IMR-90 (cell line): ENCODE data around the gene P4HA2. TPM values are rescaled to one million over a fixed set of nuclear protein-coding genes. Genes with fewer than 3 reads are reported as not detected.

Experiments used
- ATAC-seq: fragments of 200-7000 bp; cut with Tn5 transposase; 2 replicates; pipeline ENCODE4 v1.9.1; 2020; ENCODE audit warnings: low read depth, mild to moderate bottlenecking, moderate library complexity
- BruUV-seq: library from RNA; stranded (reverse); fragments of 400-500 nt; replicated peaks from 2 replicates; lab custom pipeline; 2021; lab: Mats Ljungman, UMichigan
- CTCF ChIA-PET: fragments of 300-600 bp; formaldehyde crosslinking; extraction: SDS; loops from one replicate; lab custom pipeline; 2021; ENCODE audit warnings: antibody characterized with exemption; lab: Yijun Ruan, JAX
- POLR2A ChIA-PET: fragments of 300-600 bp; sonication (Branson Sonifier 250); formaldehyde crosslinking; loops from one replicate; lab custom pipeline; 2022; ENCODE audit warnings: antibody characterized with exemption; ENCODE audit not compliant: unreplicated experiment; lab: Charles Lee
- DNase-seq: peaks from one replicate; pipeline ENCODE4 v3.0.0; 2013
- H2AFZ ChIP-seq: replicated peaks from 2 replicates; pipeline ENCODE3; 2013; ENCODE audit warnings: low read length, mild to moderate bottlenecking; ENCODE audit not compliant: poor library complexity
- H2AK5ac ChIP-seq: 2 replicates; pipeline ENCODE4 v1.6.1; 2013; ENCODE audit warnings: low read depth, low read length, inconsistent platforms
- H2AK9ac ChIP-seq: replicated peaks from 2 replicates; pipeline ENCODE3; 2013; ENCODE audit warnings: mild to moderate bottlenecking, low read depth, low read length, moderate library complexity; ENCODE audit not compliant: poor library complexity
- H2BK120ac ChIP-seq: 2 replicates; pipeline ENCODE4 v1.6.1; 2013; ENCODE audit warnings: low read depth, low read length, inconsistent platforms
- H2BK15ac ChIP-seq: 3 replicates; pipeline ENCODE4 v1.6.1; 2013; ENCODE audit warnings: low read depth, low read length, inconsistent platforms
- H2BK20ac ChIP-seq: 2 replicates; pipeline ENCODE4 v1.6.1; 2013; ENCODE audit warnings: low read depth, mild to moderate bottlenecking, inconsistent platforms, low read length, moderate library complexity
- H2BK5ac ChIP-seq: 2 replicates; pipeline ENCODE4 v1.6.1; 2013; ENCODE audit warnings: mild to moderate bottlenecking, low read depth, low read length, inconsistent platforms; ENCODE audit not compliant: poor library complexity, severe bottlenecking
- H3K14ac ChIP-seq: replicated peaks from 2 replicates; pipeline ENCODE4 v1.6.1; 2013; ENCODE audit warnings: low read depth, low read length, inconsistent platforms
- H3K18ac ChIP-seq: 2 replicates; pipeline ENCODE4 v1.6.1; 2013; ENCODE audit warnings: low read depth, low read length, control low read depth
- H3K23ac ChIP-seq: 2 replicates; pipeline ENCODE4 v1.6.1; 2013; ENCODE audit warnings: low read depth, low read length, inconsistent platforms
- H3K27ac ChIP-seq: 2 replicates; pipeline ENCODE4 v1.5.1; 2013; ENCODE audit warnings: mild to moderate bottlenecking, control low read depth, low read length; ENCODE audit not compliant: insufficient read depth
- H3K27me3 ChIP-seq: 2 replicates; pipeline ENCODE4 v1.6.1; 2013; ENCODE audit warnings: low read length; ENCODE audit not compliant: control insufficient read depth, insufficient read depth
- H3K36me3 ChIP-seq: 2 replicates; pipeline ENCODE4 v1.6.1; 2013; ENCODE audit warnings: low read length, mixed read lengths; ENCODE audit not compliant: control insufficient read depth, insufficient read depth
- H3K4ac ChIP-seq: 2 replicates; pipeline ENCODE4 v1.6.1; 2013; ENCODE audit warnings: low read depth, low read length, inconsistent platforms
- H3K4me1 ChIP-seq: 2 replicates; pipeline ENCODE4 v1.6.1; 2013; ENCODE audit warnings: low read length, mixed read lengths; ENCODE audit not compliant: control insufficient read depth, insufficient read depth
- H3K4me2 ChIP-seq: 2 replicates; pipeline ENCODE4 v1.6.1; 2013; ENCODE audit warnings: low read depth, mild to moderate bottlenecking, control low read depth, low read length, moderate library complexity
- H3K4me3 ChIP-seq: 2 replicates; pipeline ENCODE4 v1.5.1; 2013; ENCODE audit warnings: low read depth, mild to moderate bottlenecking, control low read depth, low read length, moderate library complexity; ENCODE audit not compliant: insufficient read depth
- H3K56ac ChIP-seq: 2 replicates; pipeline ENCODE4 v1.6.1; 2013; ENCODE audit warnings: low read length, inconsistent platforms; ENCODE audit not compliant: insufficient read depth; ENCODE audit errors: extremely low read depth
- H3K79me1 ChIP-seq, 2 experiments: 2 replicates each; pipeline ENCODE4 v1.6.1; 2013; ENCODE audit warnings: low read length in 2 of 2, inconsistent platforms in 1 of 2, low read depth in 1 of 2
- H3K9ac ChIP-seq: 2 replicates; pipeline ENCODE4 v1.6.1; 2013; ENCODE audit warnings: low read depth, low read length, control low read depth
- H3K9me1 ChIP-seq: 2 replicates; pipeline ENCODE4 v1.6.1; 2013; ENCODE audit warnings: low read length, inconsistent platforms; ENCODE audit not compliant: insufficient read depth
- H3K9me3 ChIP-seq: 2 replicates; pipeline ENCODE4 v1.6.1; 2013; ENCODE audit warnings: low read length; ENCODE audit not compliant: control insufficient read depth, insufficient read depth
- H4K20me1 ChIP-seq: 2 replicates; pipeline ENCODE4 v1.6.1; 2013; ENCODE audit warnings: low read length, inconsistent platforms; ENCODE audit not compliant: insufficient read depth
- H4K5ac ChIP-seq: 2 replicates; pipeline ENCODE4 v1.6.1; 2013; ENCODE audit warnings: mild to moderate bottlenecking, low read depth, low read length, control low read depth
- H4K8ac ChIP-seq, 2 experiments: 2 replicates each; pipeline ENCODE4 v1.6.1; 2013; ENCODE audit warnings: low read depth in 2 of 2, low read length in 2 of 2, control low read depth in 1 of 2, inconsistent platforms in 1 of 2
- H4K91ac ChIP-seq: 2 replicates; pipeline ENCODE4 v1.6.1; 2013; ENCODE audit warnings: low read depth, low read length, inconsistent platforms; ENCODE audit not compliant: insufficient read depth
- BHLHE40 ChIP-seq: fragments of 150-350 bp; IDR thresholded peaks from 2 replicates; pipeline ENCODE4 v1.6.1; 2016; ENCODE audit warnings: mild to moderate bottlenecking, low read depth, low read length
- CEBPB ChIP-seq: IDR thresholded peaks from 2 replicates; pipeline ENCODE4 v1.6.1; 2012; ENCODE audit warnings: low read depth, low read length, improper control_type of control experiment
- CHD1 ChIP-seq: IDR thresholded peaks from 2 replicates; pipeline ENCODE4 v1.6.1; 2012; ENCODE audit warnings: low read depth, low read length, improper control_type of control experiment
- CTCF ChIP-seq: conservative IDR thresholded peaks from 2 replicates; pipeline ENCODE4 v1.5.1; 2012; ENCODE audit warnings: mild to moderate bottlenecking, low read depth, low read length, improper control_type of control experiment
- ELK1 ChIP-seq: fragments of 150-350 bp; IDR thresholded peaks from 2 replicates; pipeline ENCODE4 v1.6.1; 2016; ENCODE audit warnings: low read depth, mild to moderate bottlenecking, low read length, moderate library complexity, borderline replicate concordance
- FOS ChIP-seq: fragments of 150-350 bp; IDR thresholded peaks from 2 replicates; pipeline ENCODE4 v1.6.1; 2016; ENCODE audit warnings: low read depth, low read length
- MAFK ChIP-seq: IDR thresholded peaks from 2 replicates; pipeline ENCODE4 v1.6.1; 2012; ENCODE audit warnings: low read depth, low read length, improper control_type of control experiment
- MAZ ChIP-seq: IDR thresholded peaks from 2 replicates; pipeline ENCODE4 v1.6.1; 2012; ENCODE audit warnings: low read depth, mild to moderate bottlenecking, low read length, improper control_type of control experiment, moderate library complexity, borderline replicate concordance
- MXI1 ChIP-seq: IDR thresholded peaks from 2 replicates; pipeline ENCODE4 v1.6.1; 2012; ENCODE audit warnings: low read depth, mild to moderate bottlenecking, low read length, moderate library complexity, borderline replicate concordance
- NFE2L2 ChIP-seq: fragments of 150-350 bp; IDR thresholded peaks from 2 replicates; pipeline ENCODE4 v1.6.1; 2016; ENCODE audit warnings: low read depth, mild to moderate bottlenecking, low read length
- POLR2A ChIP-seq: IDR thresholded peaks from 2 replicates; pipeline ENCODE4 v1.6.1; 2012; ENCODE audit warnings: mild to moderate bottlenecking, low read depth, low read length
- RAD21 ChIP-seq: IDR thresholded peaks from 2 replicates; pipeline ENCODE4 v1.6.1; 2012; ENCODE audit warnings: low read length, improper control_type of control experiment
- RCOR1 ChIP-seq: IDR thresholded peaks from 2 replicates; pipeline ENCODE4 v1.6.1; 2012; ENCODE audit warnings: mild to moderate bottlenecking, low read length, improper control_type of control experiment; ENCODE audit not compliant: insufficient replicate concordance
- RFX5 ChIP-seq: IDR thresholded peaks from 2 replicates; pipeline ENCODE4 v1.8.0; 2012; ENCODE audit warnings: low read depth, mild to moderate bottlenecking, low read length, moderate library complexity
- SMC3 ChIP-seq: fragments of 150-350 bp; IDR thresholded peaks from 2 replicates; pipeline ENCODE4 v1.6.1; 2016; ENCODE audit warnings: low read depth, mild to moderate bottlenecking, antibody characterized with exemption, low read length, moderate library complexity
- USF2 ChIP-seq: fragments of 150-350 bp; IDR thresholded peaks from 2 replicates; pipeline ENCODE4 v1.6.1; 2017; ENCODE audit warnings: mild to moderate bottlenecking, antibody characterized with exemption, low read length, low read depth
- WGBS, 2 experiments: methylation state at CpG; one replicate each; pipeline versions ENCODE4 v1.1.5 to v1.1.7; 2013; ENCODE audit warnings: missing lambda C conversion rate in 2 of 2; ENCODE audit not compliant: insufficient read length in 1 of 2; ENCODE audit errors: extremely low coverage in 2 of 2; 5-methylcytosine and 5-hydroxymethylcytosine counted together
- dilution Hi-C: fragments of 300-500 bp; cut with HindIII; formaldehyde crosslinking; loops from one replicate; pipeline ENCODE4 v1.14.3; 2018; ENCODE audit warnings: low sequenced_read_pairs; ENCODE audit not compliant: unreplicated experiment
- in situ Hi-C: fragments of 300-500 bp; cut with MboI; formaldehyde crosslinking; loops from 3 replicates; pipeline ENCODE4 v1.14.3; 2019; ENCODE audit warnings: low sequenced_read_pairs, inconsistent platforms, mixed read lengths
- intact Hi-C: fragments of 100-400 bp; cut with micrococcal nuclease; formaldehyde crosslinking; loops from 2 replicates; pipeline ENCODE4 v1.10.0; 2022
- polyA plus RNA-seq, 3 experiments: library from polyadenylated mRNA; depleted of rRNA; stranded (reverse); fragments of >200 nt; gene quantifications; 2 replicates each; pipeline ENCODE4 v1.2.3, GENCODE V29; 2012; ENCODE audit warnings: low replicate concordance in 1 of 3
- total RNA-seq: library from RNA; depleted of rRNA; stranded (reverse); fragments of >200 nt; gene quantifications from 2 replicates; pipeline ENCODE4 v1.2.3, GENCODE V29; 2012

Gene P4HA2
- total and polyA plus RNA-seq, 2 of the 4 experiments (the other 2 are of a cell fraction): 186 to 225 TPM

DNA sequence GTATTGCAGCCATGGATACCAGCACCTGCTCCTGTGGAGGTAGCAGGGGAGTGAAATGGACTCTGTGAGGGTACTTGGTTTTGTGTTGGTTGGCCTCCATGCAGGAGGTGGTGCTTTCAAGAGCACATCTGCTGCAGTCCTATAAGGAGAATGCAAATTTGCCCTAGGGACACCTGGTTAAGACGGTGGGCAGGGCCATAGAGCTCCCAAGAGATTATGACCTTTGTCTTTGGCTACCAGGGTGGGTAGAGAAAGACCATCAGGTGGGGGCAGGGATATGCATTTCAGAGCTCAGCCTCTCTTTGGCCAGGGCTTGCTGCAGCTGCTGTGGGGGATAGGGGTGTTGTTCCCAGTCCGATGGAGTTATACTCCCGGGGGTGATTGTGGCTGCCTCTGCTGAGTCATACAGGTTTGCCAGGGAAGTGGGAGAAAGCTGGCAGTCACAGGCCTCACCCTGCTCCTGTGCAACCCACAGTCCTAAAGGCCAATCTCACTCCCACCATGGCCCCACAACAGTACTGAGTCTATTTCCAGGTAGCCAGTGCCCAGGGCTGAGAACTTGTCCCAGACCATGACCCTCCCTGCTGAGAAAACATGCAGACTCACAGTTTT, 15.8 kb upstream of the P4HA2 start:
- Histone ChIP-seq H4K20me1 (no peaks in the 10 kb centered on the region), H3K9me3 (peaks cover 14% of the 10 kb centered on the region), H3K27ac (no peak overlapping the region), H3K4ac (no peak overlapping the region), H3K36me3 (no peaks in the 10 kb centered on the region), H3K4me1 (no peaks in the 10 kb centered on the region), H2AK5ac (no peak overlapping the region), H2BK5ac (no peak overlapping the region), H3K23ac (no peak overlapping the region), H4K5ac (no peak overlapping the region), H3K79me1 (no peaks in the 10 kb centered on the region), H3K9me1 (0 out of 2 replicates have a peak, but pooled peaks cover 1% of the 10 kb centered on the region), H3K18ac (no peak overlapping the region), H3K9ac (no peak overlapping the region), H4K91ac (no peak overlapping the region), H2BK15ac (no peak overlapping the region), H3K4me2 (no peak overlapping the region), H2AFZ (no peak overlapping the region), H2BK20ac (no peak overlapping the region), H3K4me3 (no peak overlapping the region), H3K27me3 (no peaks in the 10 kb centered on the region; the same call in 1 of the 2 replicates), H2AK9ac (no peak overlapping the region), H2BK120ac (no peak overlapping the region), H4K8ac (no peak overlapping the region), H3K14ac (no peak overlapping the region), H3K56ac (no peak overlapping the region)
- 50% methylated on average over 1 of the region's 3 CpGs; no CpG with 5 or more reads in 1 of the 2 experiments for WGBS, 2 experiments
- in situ Hi-C loops (no loop called here), intact Hi-C loops (loop anchor here (5.0 kb wide), 1 partner anchor 124 kb away; the partner anchor contains the start of gene SLC22A5), dilution Hi-C loops (no loop called here)
- TF ChIP-seq RAD21: no peak
- no peak for TF ChIP-seq CEBPB
- no peak for TF ChIP-seq USF2
- no peak for TF ChIP-seq MAFK
- TF ChIP-seq FOS: no peak
- no peak for TF ChIP-seq SMC3
- TF ChIP-seq NFE2L2: no peak
- no peak for TF ChIP-seq RFX5
- no peak for TF ChIP-seq MAZ
- TF ChIP-seq MXI1: no peak
- TF ChIP-seq CHD1: no peak
- TF ChIP-seq POLR2A: no peak
- no peak for TF ChIP-seq RCOR1
- TF ChIP-seq CTCF: no peak
- TF ChIP-seq BHLHE40: no peak
- TF ChIP-seq ELK1: no peak
- ChIA-PET CTCF (interaction anchor here (0.6 kb wide), 1 partner anchor 26 kb away, joined by 4 read pairs; no protein-coding TSS in a partner anchor), POLR2A (no interaction called here)
- no TSS peak for BruUV-seq
- no peak for DNase-seq
- no peak for ATAC-seq
